Mesendoderm (in vitro differentiated cells): ENCODE measurements around the gene CACNA1H.

Experiments
- DNase-seq: peaks from one replicate; pipeline ENCODE4 v3.0.0; 2013
- H2AK5ac ChIP-seq: 2 replicates; pipeline ENCODE4 v1.6.1; 2013; ENCODE audit warnings: low read length, inconsistent platforms
- H2BK120ac ChIP-seq: 2 replicates; pipeline ENCODE4 v1.6.1; 2013; ENCODE audit warnings: low read depth, mild to moderate bottlenecking, low read length, moderate library complexity, mixed read lengths
- H2BK15ac ChIP-seq: replicated peaks from 2 replicates; pipeline ENCODE4 v1.6.1; 2013; ENCODE audit warnings: low read depth, mild to moderate bottlenecking, moderate library complexity
- H2BK5ac ChIP-seq: 2 replicates; pipeline ENCODE4 v1.6.1; 2013; ENCODE audit warnings: low read length, inconsistent platforms
- H3K18ac ChIP-seq: 2 replicates; pipeline ENCODE4 v1.6.1; 2013; ENCODE audit warnings: mild to moderate bottlenecking, low read length, mixed read lengths
- H3K23ac ChIP-seq: one replicate; pipeline ENCODE4 v1.6.1; 2013; ENCODE audit warnings: low read length
- H3K27ac ChIP-seq: 2 replicates; pipeline ENCODE4 v1.5.1; 2013; ENCODE audit warnings: low read depth, mild to moderate bottlenecking, inconsistent platforms, low read length, moderate library complexity
- H3K27me3 ChIP-seq: 2 replicates; pipeline ENCODE4 v1.6.1; 2013; ENCODE audit warnings: low read length, control low read depth, mild to moderate bottlenecking, inconsistent platforms; ENCODE audit not compliant: insufficient read depth, poor library complexity
- H3K36me3 ChIP-seq: 2 replicates; pipeline ENCODE4 v1.6.1; 2013; ENCODE audit warnings: low read length, inconsistent platforms; ENCODE audit not compliant: control insufficient read depth, insufficient read depth
- H3K4ac ChIP-seq: one replicate; pipeline ENCODE4 v1.6.1; 2013; ENCODE audit warnings: low read depth, mild to moderate bottlenecking, low read length, moderate library complexity
- H3K4me1 ChIP-seq: 2 replicates; pipeline ENCODE4 v1.6.1; 2013; ENCODE audit warnings: low read depth, low read length, inconsistent platforms; ENCODE audit not compliant: control insufficient read depth
- H3K4me2 ChIP-seq: 2 replicates; pipeline ENCODE4 v1.6.1; 2013; ENCODE audit warnings: low read length
- H3K4me3 ChIP-seq: 2 replicates; pipeline ENCODE4 v1.5.1; 2013; ENCODE audit warnings: mild to moderate bottlenecking, low read length
- H3K56ac ChIP-seq: one replicate; pipeline ENCODE4 v1.6.1; 2013; ENCODE audit warnings: low read length
- H3K79me1 ChIP-seq: 2 replicates; pipeline ENCODE4 v1.6.1; 2013; ENCODE audit warnings: low read length, inconsistent platforms
- H3K79me2 ChIP-seq: 2 replicates; pipeline ENCODE4 v1.6.1; 2013; ENCODE audit warnings: mild to moderate bottlenecking, low read length; ENCODE audit not compliant: control insufficient read depth, insufficient read depth
- H3K9ac ChIP-seq: 2 replicates; pipeline ENCODE4 v1.6.1; 2013; ENCODE audit warnings: low read length, inconsistent platforms
- H4K5ac ChIP-seq: one replicate; pipeline ENCODE4 v1.6.1; 2013; ENCODE audit warnings: low read length
- H4K8ac ChIP-seq: one replicate; pipeline ENCODE4 v1.6.1; 2013; ENCODE audit warnings: low read depth, mild to moderate bottlenecking, control low read depth, low read length, moderate library complexity
- WGBS: extraction: QIAGEN DNeasy Blood & Tissue Kit; methylation state at CpG from one replicate; pipeline ENCODE4 v1.1.7; 2013; ENCODE audit warnings: low lambda C conversion rate, missing lambda C conversion rate; ENCODE audit not compliant: insufficient coverage; ENCODE audit errors: extremely low coverage; 5-methylcytosine and 5-hydroxymethylcytosine counted together

Gene CACNA1H

DNA sequence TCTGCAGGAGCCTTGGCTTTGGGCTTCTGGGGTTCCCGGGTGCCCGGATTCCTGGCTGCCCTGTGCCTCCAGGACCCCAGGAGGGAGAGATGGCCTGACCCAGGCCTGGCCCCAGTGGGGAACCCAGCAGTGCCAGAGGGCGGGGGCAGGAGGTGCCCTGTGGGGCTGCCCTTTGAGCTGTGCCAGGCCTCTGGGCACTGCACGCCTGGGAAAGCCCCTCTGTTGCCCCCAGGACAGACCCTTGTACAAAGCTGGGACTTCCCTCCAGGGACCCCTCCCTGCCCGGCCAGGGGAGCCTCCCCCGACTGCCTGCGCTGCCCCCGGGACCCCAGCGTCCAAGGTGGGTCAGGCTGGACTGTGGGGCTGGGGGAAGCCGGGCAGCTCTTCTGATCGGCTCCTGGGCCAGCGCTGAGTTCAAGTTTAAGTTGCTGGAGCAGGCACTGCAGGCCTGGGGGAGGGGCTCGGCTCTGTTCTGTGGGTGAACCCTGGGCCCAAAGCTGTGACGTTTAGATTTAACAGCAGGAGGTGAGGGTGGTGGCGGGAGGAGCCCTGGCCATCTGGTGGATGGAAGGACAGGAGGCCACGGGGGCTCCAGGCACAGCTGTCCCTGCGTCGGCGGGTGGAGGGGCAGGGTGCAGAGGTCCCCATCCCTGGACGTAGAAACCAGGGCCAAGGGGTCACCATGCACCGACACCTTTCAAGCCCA is 29.2 kb upstream of the CACNA1H start:
- no peak overlapping the region for H4K5ac ChIP-seq
- H3K4me2 ChIP-seq = no peak overlapping the region
- no peaks in the 10 kb centered on the region for H3K4me1 ChIP-seq
- no peaks in the 10 kb centered on the region for H3K27me3 ChIP-seq
- no peak for DNase-seq
- H3K4ac ChIP-seq = no peak overlapping the region
- no peak overlapping the region for H2BK5ac ChIP-seq
- H3K79me2 ChIP-seq = no peaks in the 10 kb centered on the region
- H4K8ac ChIP-seq = no peak overlapping the region
- WGBS = no CpG with 5 or more reads among the region's 21 CpGs
- H2AK5ac ChIP-seq = no peak overlapping the region
- no peak overlapping the region for H3K56ac ChIP-seq
- no peak overlapping the region for H2BK120ac ChIP-seq
- no peak overlapping the region for H2BK15ac ChIP-seq
- H3K79me1 ChIP-seq = no peaks in the 10 kb centered on the region
- no peak overlapping the region for H3K23ac ChIP-seq
- H3K36me3 ChIP-seq = no peaks in the 10 kb centered on the region
- H3K27ac ChIP-seq = no peak overlapping the region
- H3K9ac ChIP-seq = no peak overlapping the region
- H3K4me3 ChIP-seq = no peak overlapping the region
- H3K18ac ChIP-seq = no peak overlapping the region

- Histone ChIP-seq H3K36me3 (no peaks in the 10 kb centered on the region), H3K4me3 (no peak overlapping the region), H3K23ac (no peak overlapping the region), H2AK5ac (no peak overlapping the region), H3K56ac (no peak overlapping the region), H3K27ac (no peak overlapping the region), H4K8ac (no peak overlapping the region), H2BK5ac (no peak overlapping the region), H3K9ac (no peak overlapping the region), H2BK15ac (no peak overlapping the region), H3K4ac (no peak overlapping the region), H3K4me1 (no peaks in the 10 kb centered on the region), H4K5ac (no peak overlapping the region), H3K79me1 (no peaks in the 10 kb centered on the region), H3K4me2 (no peak overlapping the region), H3K27me3 (no peaks in the 10 kb centered on the region), H3K79me2 (no peaks in the 10 kb centered on the region), H3K18ac (no peak overlapping the region), H2BK120ac (no peak overlapping the region)
- no CpG with 5 or more reads among the region's 18 CpGs for WGBS
- DNase-seq = no peak
Measured at GRCh38 chr16:1124291-1124690, 28.6 kb upstream of the CACNA1H start.

DNA sequence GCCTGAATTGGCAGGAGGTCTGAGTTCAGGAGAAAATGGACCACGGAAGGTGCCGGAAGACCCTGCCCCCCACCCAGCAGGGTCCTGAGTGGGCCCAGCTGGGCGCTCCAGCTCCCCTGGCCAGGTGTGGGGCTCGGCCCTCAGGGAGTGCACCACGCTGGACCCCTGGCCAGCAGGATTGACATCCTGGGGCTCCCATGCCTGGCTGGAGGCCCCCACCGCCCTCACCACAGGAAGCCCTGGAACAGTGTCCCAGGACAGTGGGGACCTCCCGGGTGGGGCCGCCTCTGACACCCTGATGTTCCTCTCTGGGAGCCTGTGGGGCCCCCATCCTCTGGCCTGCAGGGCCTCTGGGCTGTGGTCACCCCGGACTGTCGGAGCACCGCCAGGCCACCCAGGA is 28.1 kb upstream of the CACNA1H start:
- Histone ChIP-seq H3K23ac (no peak overlapping the region), H3K36me3 (no peaks in the 10 kb centered on the region)

DNA sequence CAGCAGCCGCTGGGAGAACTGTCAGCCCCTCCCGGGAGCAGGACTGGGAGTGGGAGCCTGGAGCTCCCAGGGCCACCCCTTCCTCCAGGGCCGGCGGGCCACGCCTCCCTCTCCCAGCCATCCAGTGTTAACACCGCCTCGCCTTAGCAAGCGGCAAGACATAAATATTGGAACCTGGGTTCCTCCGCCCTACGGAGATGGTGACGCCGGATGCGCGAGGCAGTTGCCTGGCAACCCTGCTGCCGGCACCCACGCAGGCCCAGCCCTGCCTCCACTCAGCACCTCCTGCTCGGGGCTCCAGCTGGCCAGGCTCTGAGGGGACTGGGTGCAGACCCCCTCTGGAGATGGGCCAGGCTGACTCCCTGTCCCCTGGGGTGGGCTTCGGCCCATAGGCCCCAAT is 27.4 kb upstream of the CACNA1H start:
- Histone ChIP-seq H3K4me3 (no peak overlapping the region), H3K36me3 (no peaks in the 10 kb centered on the region), H3K23ac (no peak overlapping the region), H2AK5ac (no peak overlapping the region), H2BK15ac (no peak overlapping the region), H3K9ac (no peak overlapping the region), H2BK120ac (no peak overlapping the region), H4K5ac (no peak overlapping the region), H3K79me2 (no peaks in the 10 kb centered on the region), H3K18ac (no peak overlapping the region), H3K4me1 (no peaks in the 10 kb centered on the region), H3K4ac (no peak overlapping the region), H3K56ac (no peak overlapping the region), H2BK5ac (no peak overlapping the region), H3K4me2 (no peak overlapping the region), H4K8ac (no peak overlapping the region), H3K27ac (no peak overlapping the region), H3K79me1 (no peaks in the 10 kb centered on the region), H3K27me3 (no peaks in the 10 kb centered on the region)
- WGBS = no CpG with 5 or more reads among the region's 18 CpGs
- DNase-seq = no peak

More for the DNA sequence above, 28.1 kb upstream of the CACNA1H start:
- Histone ChIP-seq H3K4ac (no peak overlapping the region), H2BK15ac (no peak overlapping the region), H3K27me3 (no peaks in the 10 kb centered on the region), H3K9ac (no peak overlapping the region), H3K4me1 (no peaks in the 10 kb centered on the region), H2BK5ac (no peak overlapping the region), H3K4me3 (no peak overlapping the region), H3K18ac (no peak overlapping the region), H3K4me2 (no peak overlapping the region), H4K8ac (no peak overlapping the region), H2BK120ac (no peak overlapping the region), H3K79me2 (no peaks in the 10 kb centered on the region), H3K27ac (no peak overlapping the region), H3K56ac (no peak overlapping the region), H4K5ac (no peak overlapping the region), H3K79me1 (no peaks in the 10 kb centered on the region), H2AK5ac (no peak overlapping the region)
- no CpG with 5 or more reads among the region's 11 CpGs for WGBS
- no peak for DNase-seq

DNA sequence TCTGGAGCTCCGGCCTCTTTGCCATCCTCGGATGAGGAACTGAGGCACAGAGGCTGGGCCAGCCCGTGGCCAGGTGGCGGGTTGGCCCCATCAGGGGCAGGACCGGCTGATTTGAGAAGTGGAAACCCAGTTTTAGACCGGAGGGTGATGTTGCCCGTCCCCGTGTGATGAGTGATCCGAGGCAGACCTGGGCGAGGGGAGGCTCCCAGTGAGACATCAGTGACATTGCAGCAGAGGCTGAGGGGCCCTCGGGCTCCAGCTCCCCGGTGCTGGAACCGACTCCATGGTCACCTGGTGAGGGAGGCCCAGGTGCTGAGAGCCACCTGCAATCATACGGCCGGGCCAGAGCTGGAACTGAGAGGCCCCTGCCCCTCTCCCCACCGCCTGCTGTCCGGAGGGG is 26.9 kb upstream of the CACNA1H start:
- Histone ChIP-seq H3K36me3 (no peaks in the 10 kb centered on the region), H3K23ac (no peak overlapping the region), H4K8ac (no peak overlapping the region), H3K9ac (no peak overlapping the region), H3K18ac (no peak overlapping the region), H3K27ac (no peak overlapping the region), H3K79me1 (no peaks in the 10 kb centered on the region), H3K79me2 (no peaks in the 10 kb centered on the region), H3K27me3 (no peaks in the 10 kb centered on the region), H3K4me2 (no peak overlapping the region), H3K56ac (no peak overlapping the region), H3K4me3 (no peak overlapping the region), H4K5ac (no peak overlapping the region), H3K4ac (no peak overlapping the region), H2BK15ac (no peak overlapping the region), H3K4me1 (no peaks in the 10 kb centered on the region), H2AK5ac (no peak overlapping the region), H2BK5ac (no peak overlapping the region), H2BK120ac (no peak overlapping the region)
- no peak for DNase-seq
- no CpG with 5 or more reads among the region's 17 CpGs for WGBS

DNA sequence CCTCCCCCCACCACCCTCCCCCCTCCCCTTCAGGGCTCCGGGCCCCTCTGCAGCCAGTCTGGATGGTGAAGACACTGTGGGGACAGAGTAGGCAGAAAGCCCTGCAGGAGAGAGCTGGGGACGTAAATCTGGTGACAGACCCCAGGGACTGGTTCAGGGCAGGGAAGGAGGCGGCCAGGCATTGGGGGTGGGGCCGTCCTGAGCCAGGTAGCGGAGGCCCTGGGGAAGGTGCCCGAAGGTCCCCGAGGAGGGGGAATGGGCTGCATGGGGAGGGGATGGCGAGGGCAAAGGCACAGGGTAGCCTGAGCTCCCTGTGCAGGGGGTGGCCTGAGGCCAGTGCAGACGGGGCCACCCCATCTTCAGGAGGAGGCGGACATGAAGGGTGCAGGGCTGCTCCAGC is 26.3 kb upstream of the CACNA1H start:
- Histone ChIP-seq H3K4ac (no peak overlapping the region), H3K4me1 (no peaks in the 10 kb centered on the region), H2BK5ac (no peak overlapping the region), H4K5ac (no peak overlapping the region), H2AK5ac (no peak overlapping the region), H2BK15ac (no peak overlapping the region), H2BK120ac (no peak overlapping the region), H3K4me3 (no peak overlapping the region), H3K36me3 (no peaks in the 10 kb centered on the region), H3K9ac (no peak overlapping the region), H4K8ac (no peak overlapping the region), H3K23ac (no peak overlapping the region), H3K4me2 (no peak overlapping the region), H3K27me3 (no peaks in the 10 kb centered on the region), H3K27ac (no peak overlapping the region), H3K56ac (no peak overlapping the region), H3K18ac (no peak overlapping the region), H3K79me1 (no peaks in the 10 kb centered on the region), H3K79me2 (no peaks in the 10 kb centered on the region)
- no peak for DNase-seq
- WGBS = no CpG with 5 or more reads among the region's 10 CpGs
